Natural killer cell treated with Interleukin-12 subunit alpha and Interleukin-12 subunit beta and Interleukin-15 and Interleukin-18, amount 100 ng/mL, for 72 hours (primary cell): ENCODE data around the gene NIPSNAP3A. TPM values are rescaled to one million over a fixed set of nuclear protein-coding genes. Genes with fewer than 3 reads are reported as not detected.
"Not testable (repeated sequence)": the region's sequence is repeated elsewhere in the genome, so short reads cannot be mapped to it uniquely, and the experiment has no call there.

Experiments used
- ATAC-seq, 2 donors: fragments of 150-1000 bp; cut with Tn5 transposase in 1 of 2; sonication (Bioruptor Pico), chemical (Tn5 transposase) in 1 of 2; 2 replicates each; pipeline ENCODE4 v1.10.0; 2021
- DNase-seq: peaks from one replicate; pipeline ENCODE4 v3.0.0; 2022; ENCODE audit warnings: low spot score
- H3K27ac Mint-ChIP-seq, 2 donors: 1 replicate in 1 of 2; 2 replicates in 1 of 2; pipeline ENCODE4 v1.8.0; 2022; ENCODE audit warnings: mixed read lengths in 2 of 2, mild to moderate bottlenecking in 1 of 2, moderate library complexity in 1 of 2
- H3K27me3 Mint-ChIP-seq, 2 donors: 1 replicate in 1 of 2; 2 replicates in 1 of 2; pipeline ENCODE4 v1.8.0; 2022; ENCODE audit warnings: mixed read lengths in 2 of 2
- H3K36me3 Mint-ChIP-seq: one replicate; pipeline ENCODE4 v1.8.0; 2022; ENCODE audit warnings: mixed read lengths
- H3K4me1 Mint-ChIP-seq, 2 donors: 1 replicate in 1 of 2; 2 replicates in 1 of 2; pipeline ENCODE4 v1.8.0; 2022; ENCODE audit warnings: low read depth in 2 of 2, mixed read lengths in 2 of 2, mild to moderate bottlenecking in 1 of 2
- H3K4me3 Mint-ChIP-seq: one replicate; pipeline ENCODE4 v1.8.0; 2022; ENCODE audit warnings: mixed read lengths
- H3K9me3 Mint-ChIP-seq: 2 replicates; pipeline ENCODE4 v1.8.0; 2022; ENCODE audit warnings: mixed read lengths
- total RNA-seq, 2 donors: library from RNA; stranded (reverse); gene quantifications; one replicate each; pipeline ENCODE4 v1.2.3, GENCODE V29; 2022

Gene NIPSNAP3A
- total RNA-seq: 1 to 10 TPM; 5.6 to 7.7 TPM

DNA sequence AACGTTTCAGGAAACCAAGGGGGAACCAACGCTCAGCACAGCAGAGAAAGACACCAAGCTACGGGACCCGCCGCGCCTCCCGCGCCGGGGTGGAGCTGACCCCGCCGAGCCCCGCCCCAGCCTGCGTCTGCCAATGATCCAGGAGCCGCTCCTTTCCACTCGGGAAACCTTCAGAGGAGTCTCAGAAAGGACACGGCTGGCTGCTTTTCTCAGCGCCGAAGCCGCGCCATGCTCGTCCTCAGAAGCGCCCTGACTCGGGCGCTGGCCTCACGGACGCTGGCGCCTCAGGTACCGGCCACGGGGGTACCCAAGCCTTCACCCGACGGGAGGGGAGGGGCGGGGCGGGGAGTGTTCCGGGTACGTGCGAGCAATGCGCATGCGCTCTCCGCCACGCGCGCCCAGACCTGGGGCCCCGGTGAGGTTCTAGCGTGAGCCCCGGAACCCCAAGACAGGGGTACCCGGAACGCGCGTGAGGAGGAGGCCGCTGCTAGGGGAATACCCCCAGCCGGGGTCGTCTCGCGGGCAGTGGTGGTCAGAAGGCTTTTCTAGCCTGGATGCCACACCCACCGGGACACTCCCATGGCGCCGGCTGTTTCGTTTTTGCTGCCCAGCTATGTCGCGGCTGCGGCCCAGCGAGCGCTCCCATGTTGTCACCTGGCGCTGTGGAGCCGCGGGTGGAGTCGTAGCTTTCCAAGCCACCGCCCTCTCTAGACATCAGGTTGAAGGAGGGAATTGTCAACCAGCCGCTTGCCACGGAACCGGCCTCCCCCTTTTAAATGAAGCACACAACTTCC is at the start of gene NIPSNAP3A:
TSS of gene NIPSNAP3A (plus strand) at position 119 of the 794 bp plus-strand sequence. CDS start at position 229, 110 bp downstream.
- Mint-ChIP-seq H3K36me3 (peaks cover 8% of the 10 kb centered on the region), H3K4me1 (peaks cover 17 to 23% of the 10 kb centered on the region in 2 donors)

DNA sequence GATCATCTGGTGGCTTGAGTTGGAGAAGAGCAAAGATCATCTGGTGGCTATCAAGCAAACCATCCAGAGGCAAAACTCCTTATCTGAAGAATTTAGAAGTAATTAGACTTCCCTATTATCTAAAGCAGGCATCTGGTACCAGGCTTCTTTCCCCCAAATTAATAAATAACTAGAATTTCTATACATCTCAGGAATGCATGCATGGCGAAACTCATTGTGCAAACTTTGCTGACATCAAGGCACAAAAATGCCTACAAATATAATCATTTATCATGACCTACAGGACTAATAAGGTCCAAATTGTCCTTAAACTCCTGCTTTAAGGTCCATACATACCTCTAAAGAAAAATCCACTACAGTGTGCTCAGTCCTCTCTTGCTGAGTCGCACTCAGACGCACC is 47.2 kb upstream of the NIPSNAP3A start:
- Mint-ChIP-seq H3K27ac (no peak overlapping the region), H3K4me1 (no peaks in the 10 kb centered on the region), H3K36me3 (peaks cover 6% of the 10 kb centered on the region), H3K27me3 (no peaks in the 10 kb centered on the region), H3K4me3 (no peak overlapping the region), H3K9me3 (peaks cover 1% of the 10 kb centered on the region)
- ATAC-seq (no peak), DNase-seq (no peak)

More for the DNA sequence above, at the start of gene NIPSNAP3A:
- peak; percentile 94 for ATAC-seq
- DNase-seq: peak; percentile 89
- H3K27ac Mint-ChIP-seq: peak within 1 kb of the TSS; percentile 83 to 95
- H3K27me3 Mint-ChIP-seq: no peaks in the 10 kb centered on the region
- no peaks in the 10 kb centered on the region for H3K9me3 Mint-ChIP-seq
- H3K4me3 Mint-ChIP-seq: peak within 1 kb of the TSS; percentile 98

DNA sequence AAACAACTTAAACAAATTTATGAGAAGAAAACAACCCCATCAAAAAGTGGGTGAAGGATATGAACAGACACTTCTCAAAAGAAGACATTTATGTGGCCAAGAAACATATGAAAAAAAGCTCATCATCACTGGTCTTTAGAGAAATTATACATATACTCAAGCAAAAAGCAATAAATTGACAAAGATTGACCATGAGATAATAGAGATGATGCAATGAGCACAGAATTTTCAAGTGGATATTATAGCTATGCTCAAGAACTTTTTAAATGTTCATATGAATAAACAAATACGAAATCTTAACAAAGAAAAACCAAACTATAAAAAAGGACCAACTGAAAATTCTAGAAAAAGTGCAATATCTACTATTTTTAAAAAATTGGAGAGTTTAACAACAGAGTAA is 38.7 kb upstream of the NIPSNAP3A start:
- not testable (repeated sequence) for H3K27me3 Mint-ChIP-seq, H3K36me3 Mint-ChIP-seq, ATAC-seq, H3K4me1 Mint-ChIP-seq, H3K4me3 Mint-ChIP-seq, DNase-seq, H3K27ac Mint-ChIP-seq
- H3K9me3 Mint-ChIP-seq: peaks cover 10% of the 10 kb centered on the region

DNA sequence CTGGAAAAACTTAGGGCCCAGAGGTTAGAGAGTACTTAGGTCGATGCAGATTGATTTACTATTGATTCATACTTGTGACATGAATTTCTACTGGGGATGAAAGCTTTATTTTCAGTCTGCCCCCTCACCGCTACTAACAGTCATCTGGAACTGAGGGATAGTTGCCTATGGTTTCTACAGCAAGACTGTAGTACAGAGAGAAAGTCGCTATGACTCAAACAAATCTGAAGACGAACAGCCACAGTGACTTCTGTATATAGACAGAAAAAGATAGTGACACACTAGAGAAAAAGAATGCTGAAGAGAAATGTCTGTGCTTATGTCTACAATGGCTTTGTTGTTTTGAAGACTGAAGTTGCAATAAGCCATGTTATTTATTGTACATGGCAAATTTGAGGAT is 35.9 kb upstream of the NIPSNAP3A start:
- no peak overlapping the region for H3K4me3 Mint-ChIP-seq
- H3K27ac Mint-ChIP-seq: no peak overlapping the region
- H3K4me1 Mint-ChIP-seq: no peaks in the 10 kb centered on the region
- no peaks in the 10 kb centered on the region for H3K36me3 Mint-ChIP-seq
- ATAC-seq: no peak
- DNase-seq: no peak
- H3K9me3 Mint-ChIP-seq: peaks cover under 1% of the 10 kb centered on the region
- H3K27me3 Mint-ChIP-seq: peaks cover 0 to under 1% of the 10 kb centered on the region in 2 donors

DNA sequence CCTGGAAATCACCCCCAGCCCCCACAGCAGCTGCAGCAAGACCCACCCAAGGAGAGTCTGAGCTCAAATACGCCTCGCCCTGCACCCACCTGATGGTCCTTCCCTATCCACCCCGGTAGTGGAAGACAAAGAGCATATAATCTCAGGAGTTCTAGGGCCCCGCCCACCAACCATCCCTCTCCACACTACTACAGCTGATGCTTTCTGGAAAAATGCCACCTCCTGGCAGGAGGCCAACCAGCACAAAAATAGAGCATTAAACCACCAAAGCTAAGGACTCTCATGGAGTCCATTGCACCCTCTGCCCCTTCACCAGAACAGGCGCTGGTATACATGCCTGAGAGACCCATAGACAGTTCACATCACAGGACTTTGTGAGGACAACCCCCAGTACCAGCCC is 22.5 kb upstream of the NIPSNAP3A start:
- ATAC-seq (no peak), DNase-seq (no peak)
- H3K9me3 Mint-ChIP-seq: no peaks in the 10 kb centered on the region

DNA sequence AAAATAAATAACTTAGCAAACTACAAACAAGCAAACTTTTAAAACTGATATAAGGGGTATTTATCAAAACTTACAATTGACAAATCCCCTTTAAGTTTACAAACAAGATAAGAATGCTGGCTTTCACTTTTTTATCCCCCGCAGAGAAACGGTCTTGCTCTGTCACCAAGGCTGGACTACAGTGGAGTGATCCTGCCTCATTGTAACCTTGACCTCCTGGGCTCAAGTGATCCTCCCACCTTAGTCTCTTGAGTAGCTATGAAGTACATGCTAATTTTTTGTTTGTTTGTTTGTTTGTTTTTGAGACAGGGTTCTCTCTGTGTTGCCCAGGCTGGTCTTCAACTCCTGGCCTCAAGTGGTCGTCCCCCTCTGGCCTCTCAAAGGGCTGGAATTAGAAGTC is 9.0 kb upstream of the NIPSNAP3A start:
- H3K9me3 Mint-ChIP-seq: no peaks in the 10 kb centered on the region
- H3K4me3 Mint-ChIP-seq: no peak overlapping the region

More for the DNA sequence above, 22.5 kb upstream of the NIPSNAP3A start:
- no peaks in the 10 kb centered on the region for H3K36me3 Mint-ChIP-seq
- H3K27ac Mint-ChIP-seq: no peak overlapping the region
- H3K4me1 Mint-ChIP-seq: peaks cover 0 to 7% of the 10 kb centered on the region in 2 donors
- H3K27me3 Mint-ChIP-seq: peaks cover 7 to 23% of the 10 kb centered on the region in 2 donors
- H3K4me3 Mint-ChIP-seq: no peak overlapping the region

DNA sequence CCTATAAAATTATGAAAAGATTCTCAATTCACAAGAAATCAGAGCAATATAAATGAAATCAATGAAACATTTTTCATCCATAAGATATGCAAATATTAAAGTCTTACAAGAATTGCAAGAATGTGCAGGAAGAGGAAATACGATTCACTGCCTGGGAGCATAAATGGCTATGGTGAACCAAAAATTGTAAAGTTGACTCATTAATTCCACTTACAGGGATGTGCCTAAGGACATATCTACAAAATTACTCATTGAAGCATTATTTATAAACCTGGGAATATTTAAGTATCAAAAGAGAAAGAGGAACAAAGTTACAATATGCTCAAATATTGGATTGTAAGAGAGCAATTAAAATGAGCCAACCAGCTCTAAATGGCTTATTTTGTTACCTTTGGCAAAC is 6.9 kb upstream of the NIPSNAP3A start:
- no peaks in the 10 kb centered on the region for H3K4me1 Mint-ChIP-seq
- no peak overlapping the region for H3K27ac Mint-ChIP-seq
- H3K27me3 Mint-ChIP-seq: no peaks in the 10 kb centered on the region
- no peak for ATAC-seq
- no peaks in the 10 kb centered on the region for H3K9me3 Mint-ChIP-seq
- DNase-seq: no peak
- no peaks in the 10 kb centered on the region for H3K36me3 Mint-ChIP-seq
- H3K4me3 Mint-ChIP-seq: no peak overlapping the region

More for the DNA sequence above, 9.0 kb upstream of the NIPSNAP3A start:
- H3K27me3 Mint-ChIP-seq: no peaks in the 10 kb centered on the region
- no peak for ATAC-seq
- H3K36me3 Mint-ChIP-seq: no peaks in the 10 kb centered on the region
- no peak overlapping the region for H3K27ac Mint-ChIP-seq
- no peak for DNase-seq
- H3K4me1 Mint-ChIP-seq: no peaks in the 10 kb centered on the region

DNA sequence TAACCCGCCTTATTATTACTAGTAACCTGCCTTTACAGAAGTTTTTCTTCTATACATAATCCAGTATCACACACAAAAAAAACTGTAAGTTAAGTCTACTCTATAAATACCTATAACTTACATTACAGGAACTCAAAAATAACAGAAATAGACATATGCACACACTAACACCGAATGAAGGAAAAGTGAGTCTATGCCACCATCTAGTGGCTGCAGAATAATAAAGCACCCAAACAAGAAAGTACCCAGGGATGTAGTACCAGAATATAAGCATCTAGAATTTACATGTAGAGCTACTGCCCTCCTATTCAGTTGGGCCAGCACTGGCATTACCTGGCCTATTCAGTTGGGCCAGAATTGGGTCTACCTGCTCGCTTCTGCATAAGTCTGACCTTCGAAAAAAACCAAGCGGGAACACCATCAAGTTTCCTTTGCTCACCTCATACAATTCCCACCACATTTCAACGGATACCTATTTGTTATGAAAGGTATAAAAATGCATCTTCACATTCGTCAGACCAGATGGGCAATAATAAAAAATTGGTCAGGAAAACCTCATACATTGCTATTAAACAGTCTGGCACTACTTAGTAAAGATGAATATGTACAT is 4.0 kb upstream of the NIPSNAP3A start:
- ATAC-seq: no peak
- no peak overlapping the region for H3K4me3 Mint-ChIP-seq

DNA sequence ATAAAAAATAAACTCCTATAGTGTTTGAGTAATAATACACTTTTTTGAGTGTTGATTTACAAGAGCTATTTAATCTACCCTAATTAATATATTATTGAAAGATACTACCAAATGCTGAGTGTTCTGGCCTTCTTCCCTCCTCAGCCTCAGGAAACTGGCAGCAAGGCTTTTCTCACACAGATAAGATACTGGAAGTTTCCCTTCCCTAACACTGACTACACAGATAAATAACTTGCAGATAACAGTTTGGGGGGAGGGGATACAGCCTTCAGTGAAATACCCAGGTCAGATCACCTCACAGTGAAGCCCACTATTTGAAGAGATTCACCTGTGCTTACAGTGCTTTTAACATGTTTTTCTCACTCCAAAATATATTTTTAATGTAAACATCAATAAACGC is 1.6 kb upstream of the NIPSNAP3A start:
- no peak overlapping the region for H3K4me3 Mint-ChIP-seq
- H3K27ac Mint-ChIP-seq: no peak overlapping the region

More for the DNA sequence above, 4.0 kb upstream of the NIPSNAP3A start:
- H3K9me3 Mint-ChIP-seq: no peaks in the 10 kb centered on the region
- H3K27ac Mint-ChIP-seq: no peak overlapping the region
- no peaks in the 10 kb centered on the region for H3K36me3 Mint-ChIP-seq
- H3K4me1 Mint-ChIP-seq: peaks cover 9 to 17% of the 10 kb centered on the region in 2 donors
- no peaks in the 10 kb centered on the region for H3K27me3 Mint-ChIP-seq
- DNase-seq: peak; percentile 61

DNA sequence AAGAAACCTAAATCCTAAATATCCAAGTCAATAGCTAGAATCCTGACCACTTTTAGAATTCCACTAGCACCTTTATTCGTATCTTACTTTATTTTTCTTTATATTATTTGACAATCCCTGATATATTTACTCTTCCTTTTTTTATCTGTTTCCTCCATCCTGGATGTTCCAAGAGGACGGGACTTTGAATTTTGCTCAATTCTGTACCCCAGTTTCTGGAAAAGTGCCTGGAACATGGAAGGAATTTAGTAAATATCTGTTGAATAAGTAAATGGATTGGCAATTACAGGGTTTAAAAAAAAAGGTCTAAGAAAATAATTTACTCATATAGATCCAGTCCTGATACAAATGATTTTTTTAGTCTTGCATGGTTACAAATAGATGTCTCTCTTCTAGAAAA is 1.2 kb upstream of the NIPSNAP3A start:
- peaks cover 17 to 23% of the 10 kb centered on the region in 2 donors for H3K4me1 Mint-ChIP-seq
- no peaks in the 10 kb centered on the region for H3K9me3 Mint-ChIP-seq
- H3K36me3 Mint-ChIP-seq: no peaks in the 10 kb centered on the region
- DNase-seq (no peak), ATAC-seq (no peak)
- peak overlapping the region; percentile 98 for H3K4me3 Mint-ChIP-seq
- no peaks in the 10 kb centered on the region for H3K27me3 Mint-ChIP-seq
- no peak overlapping the region for H3K27ac Mint-ChIP-seq

More for the DNA sequence above, 1.6 kb upstream of the NIPSNAP3A start:
- peaks cover 17 to 23% of the 10 kb centered on the region in 2 donors for H3K4me1 Mint-ChIP-seq
- no peaks in the 10 kb centered on the region for H3K27me3 Mint-ChIP-seq
- H3K9me3 Mint-ChIP-seq: no peaks in the 10 kb centered on the region
- DNase-seq: no peak
- ATAC-seq: no peak
- H3K36me3 Mint-ChIP-seq: no peaks in the 10 kb centered on the region

DNA sequence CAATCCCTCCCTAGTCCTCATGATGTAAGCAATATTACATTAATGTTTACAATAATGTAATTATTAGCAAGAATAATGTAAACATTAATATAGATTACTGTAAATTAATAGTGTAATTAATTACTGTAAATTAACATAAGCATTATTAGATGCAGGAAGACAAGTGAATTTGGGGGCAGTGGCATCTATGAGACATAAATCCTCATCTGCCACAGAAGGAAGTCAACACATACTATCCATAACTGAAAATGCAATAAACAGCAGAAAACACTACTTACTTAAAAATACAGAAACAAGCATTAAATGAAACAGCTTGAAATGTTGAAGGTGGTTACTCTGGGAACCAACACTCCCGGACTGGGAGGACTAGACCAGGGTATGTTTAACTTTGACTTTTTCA is 685 bp upstream of the NIPSNAP3A start:
- Mint-ChIP-seq H3K4me3 (peak overlapping the region; percentile 98), H3K9me3 (no peaks in the 10 kb centered on the region), H3K4me1 (peaks cover 17 to 23% of the 10 kb centered on the region in 2 donors), H3K27ac (peak overlapping the region; percentile 83 to 95), H3K27me3 (no peaks in the 10 kb centered on the region), H3K36me3 (peaks cover under 1% of the 10 kb centered on the region)
- DNase-seq (no peak), ATAC-seq (no peak)

DNA sequence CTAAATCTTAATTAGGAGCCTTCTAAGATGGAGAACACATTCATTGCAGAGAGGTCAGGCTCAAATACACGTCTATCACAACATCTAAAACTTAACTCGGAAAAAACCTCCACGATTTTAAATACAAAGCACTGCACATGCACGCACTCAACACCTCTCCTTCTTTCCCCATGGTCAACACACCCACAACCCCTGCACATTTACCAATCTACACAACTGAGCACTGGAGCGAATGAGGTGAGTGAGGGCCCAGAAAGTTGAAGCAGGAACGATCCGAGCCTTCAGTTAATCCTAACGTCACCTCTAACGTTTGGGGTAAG is 278 bp upstream of the NIPSNAP3A start:
- Mint-ChIP-seq H3K4me1 (peaks cover 17 to 23% of the 10 kb centered on the region in 2 donors), H3K4me3 (peak overlapping the region; percentile 98), H3K27ac (peak overlapping the region; percentile 83 to 95), H3K9me3 (no peaks in the 10 kb centered on the region), H3K27me3 (no peaks in the 10 kb centered on the region), H3K36me3 (peaks cover 5% of the 10 kb centered on the region)
- no peak for DNase-seq
- peak in 1 of 2 donors; percentile 30 for ATAC-seq

DNA sequence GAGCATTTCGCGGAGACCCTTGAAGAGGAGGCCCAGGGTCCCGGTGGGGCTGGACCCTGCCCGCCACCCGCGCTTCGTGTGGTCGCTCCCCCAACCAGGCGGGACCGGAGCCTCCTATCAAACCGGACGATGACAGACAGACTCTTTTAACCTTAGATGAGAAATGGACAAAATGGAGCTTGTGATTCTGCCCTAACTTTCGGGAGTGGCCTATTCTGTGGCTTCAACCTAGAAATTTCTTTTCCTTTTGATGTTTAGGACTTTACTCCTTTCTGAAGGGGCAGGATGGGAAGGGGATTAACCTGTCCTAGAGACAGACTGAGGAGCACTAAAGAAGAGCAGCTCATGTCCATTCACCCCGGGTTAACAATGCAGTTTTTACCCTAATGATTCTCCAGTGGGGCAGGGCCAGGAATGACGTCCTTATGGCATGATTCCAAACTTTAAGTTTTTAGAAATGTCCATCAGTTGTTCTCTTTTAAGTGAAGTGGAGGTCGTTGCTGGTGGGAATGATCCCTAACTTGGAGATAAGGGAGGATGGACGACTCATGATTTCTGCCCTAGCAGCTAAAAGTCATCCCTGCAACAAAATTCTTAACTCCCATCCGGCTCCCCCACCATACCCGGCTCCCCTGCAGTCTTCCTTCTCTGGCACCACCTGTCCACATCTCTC is 1.0 kb downstream of the NIPSNAP3A start:
- Mint-ChIP-seq H3K27me3 (no peaks in the 10 kb centered on the region), H3K4me1 (peaks cover 17 to 23% of the 10 kb centered on the region in 2 donors), H3K36me3 (peaks cover 9% of the 10 kb centered on the region), H3K9me3 (no peaks in the 10 kb centered on the region), H3K27ac (peak overlapping the region; percentile 83 to 95), H3K4me3 (peak overlapping the region; percentile 98)
- ATAC-seq: peak in 1 of 2 donors; percentile 11
- no peak for DNase-seq
